SK-N-SH (cell line): Measurements from ENCODE around the gene ZBTB37. TPM values are rescaled to one million over a fixed set of nuclear protein-coding genes. Genes with fewer than 3 reads are reported as not detected.
"Not testable (repeated sequence)": the region's sequence is repeated elsewhere in the genome, so short reads cannot be mapped to it uniquely, and the experiment has no call there.

Source experiments
- CTCF ChIA-PET: fragments of 300-600, 350-600 bp; formaldehyde crosslinking; extraction: SDS; loops from one replicate; lab custom pipeline; 2021; lab: Yijun Ruan, JAX
- POLR2A ChIA-PET: fragments of 350-600 bp; sonication (Branson Sonifier 250); formaldehyde crosslinking; extraction: SDS; loops from one replicate; lab custom pipeline; 2020; ENCODE audit warnings: antibody characterized with exemption, inconsistent platforms; lab: Yijun Ruan, JAX
- DNase-seq: peaks from one replicate; pipeline ENCODE4 v3.0.0; 2012
- H2AFZ ChIP-seq: fragments of 200-600 bp; sonication (generic); 2 replicates; pipeline ENCODE4 v1.8.1; 2016; ENCODE audit warnings: antibody characterized with exemption, mild to moderate bottlenecking, low read depth
- H3F3A ChIP-seq: fragments of 200-600 bp; sonication (generic); replicated peaks from 2 replicates; pipeline ENCODE3; 2016; ENCODE audit warnings: antibody characterized with exemption, mild to moderate bottlenecking; ENCODE audit not compliant: insufficient read depth
- H3K27ac ChIP-seq, 2 experiments: fragments of 200-500 bp in 1 of 2; fragments of 200-600 bp in 1 of 2; sonication (Bioruptor generic) in 1 of 2; sonication (generic), shearing (Covaris generic) in 1 of 2; 2 replicates each; pipeline versions ENCODE4 v1.5.1 to v1.6.1; 2014 to 2016; ENCODE audit warnings: low read depth in 2 of 2, inconsistent platforms in 1 of 2, low read length in 1 of 2, mild to moderate bottlenecking in 1 of 2, mixed read lengths in 1 of 2
- H3K27me3 ChIP-seq: fragments of 200-600 bp; sonication (generic), shearing (Covaris generic); 2 replicates; pipeline ENCODE4 v1.6.1; 2016; ENCODE audit warnings: mixed run types; ENCODE audit not compliant: insufficient read depth
- H3K36me3 ChIP-seq, 2 experiments: fragments of 200-500 bp in 1 of 2; fragments of 200-600 bp in 1 of 2; sonication (Bioruptor generic) in 1 of 2; sonication (generic) in 1 of 2; replicated peaks in 1 of 2; 2 replicates each; pipeline versions ENCODE3 to v1.5.1; 2014 to 2016; ENCODE audit warnings: low read length in 1 of 2, mild to moderate bottlenecking in 1 of 2; ENCODE audit not compliant: insufficient read depth in 2 of 2, control insufficient read depth in 1 of 2
- H3K4me1 ChIP-seq, 2 experiments: fragments of 200-500 bp in 1 of 2; fragments of 200-600 bp in 1 of 2; sonication (Bioruptor generic) in 1 of 2; sonication (generic), shearing (Covaris generic) in 1 of 2; 2 replicates each; pipeline versions ENCODE4 v1.5.1 to v1.6.1; 2014 to 2016; ENCODE audit warnings: low read depth in 1 of 2, low read length in 1 of 2, mixed run types in 1 of 2; ENCODE audit not compliant: insufficient read depth in 2 of 2, control insufficient read depth in 1 of 2
- H3K4me2 ChIP-seq: fragments of 200-600 bp; sonication (generic), shearing (Covaris generic); 2 replicates; pipeline ENCODE4 v1.6.1; 2017; ENCODE audit warnings: mixed run types
- H3K4me3 ChIP-seq, 2 experiments: fragments of 200-500 bp in 1 of 2; fragments of 200-600 bp in 1 of 2; sonication (Bioruptor generic) in 1 of 2; sonication (generic), shearing (Covaris generic) in 1 of 2; 2 replicates each; pipeline versions ENCODE4 v1.5.1 to v1.8.1; 2014 to 2016; ENCODE audit warnings: low read depth in 2 of 2, inconsistent platforms in 1 of 2, low read length in 1 of 2, mild to moderate bottlenecking in 1 of 2, mixed read lengths in 1 of 2, moderate library complexity in 1 of 2
- H3K79me2 ChIP-seq: fragments of 200-600 bp; sonication (generic); 2 replicates; pipeline ENCODE4 v1.8.1; 2017; ENCODE audit warnings: mild to moderate bottlenecking; ENCODE audit not compliant: insufficient read depth
- H3K9ac ChIP-seq: fragments of 200-600 bp; sonication (generic); 2 replicates; pipeline ENCODE4 v1.6.1; 2017; ENCODE audit warnings: mixed run types
- H3K9me2 ChIP-seq: fragments of 200-600 bp; sonication (generic); 2 replicates; pipeline ENCODE4 v1.6.1; 2017; ENCODE audit warnings: mixed run types
- H3K9me3 ChIP-seq: fragments of 200-600 bp; sonication (generic); 2 replicates; pipeline ENCODE4 v1.6.1; 2017; ENCODE audit warnings: mixed run types, mild to moderate bottlenecking, moderate library complexity
- H4K20me1 ChIP-seq: fragments of 200-600 bp; sonication (generic); 2 replicates; pipeline ENCODE4 v1.6.1; 2017; ENCODE audit warnings: mild to moderate bottlenecking, mixed run types; ENCODE audit not compliant: insufficient read depth
- CHD2 ChIP-seq: fragments of 150-350 bp; IDR thresholded peaks from 2 replicates; pipeline ENCODE4 v1.6.1; 2018; ENCODE audit warnings: low read length; ENCODE audit not compliant: partially characterized antibody
- JUND ChIP-seq: IDR thresholded peaks from 2 replicates; pipeline ENCODE4 v1.4.0; 2012
- PBX3 ChIP-seq: IDR thresholded peaks from 2 replicates; pipeline ENCODE4; 2012
- POLR2AphosphoS5 ChIP-seq: IDR thresholded peaks from 2 replicates; pipeline ENCODE4 v1.6.1; 2012; ENCODE audit warnings: low read depth, low read length
- REST ChIP-seq: IDR thresholded peaks from 2 replicates; pipeline ENCODE4 v1.6.1; 2012; ENCODE audit warnings: mild to moderate bottlenecking, low read depth, low read length, moderate library complexity
- SIN3A ChIP-seq: IDR thresholded peaks from 2 replicates; pipeline ENCODE4 v1.6.1; 2012; ENCODE audit warnings: low read depth, mild to moderate bottlenecking, low read length, moderate library complexity, borderline replicate concordance
- TCF12 ChIP-seq: IDR thresholded peaks from 2 replicates; pipeline ENCODE4 v1.4.0; 2012
- WGBS: methylation state at CpG from one replicate; pipeline ENCODE4 v1.1.6; 2017; ENCODE audit warnings: low lambda C conversion rate; 5-methylcytosine and 5-hydroxymethylcytosine counted together
- polyA plus RNA-seq, 3 experiments: library from polyadenylated mRNA; depleted of rRNA; stranded (reverse); fragments of >200 nt; gene quantifications; 2 replicates each; pipeline ENCODE4 v1.2.3, GENCODE V29; 2012

The ZBTB37 gene
- polyA plus RNA-seq, 1 of the 3 experiments (the other 2 are of a cell fraction): 0.89 TPM

- no peak overlapping the region for H3K9ac ChIP-seq
- peaks cover 44% of the 10 kb centered on the region for H4K20me1 ChIP-seq
- no peak overlapping the region for H3K4me3 ChIP-seq
- ChIA-PET POLR2A (interaction anchor here (1.1 to 1.5 kb wide), 2 partner anchors 10 to 16 kb away, joined by 5 read pairs; no protein-coding TSS in a partner anchor), CTCF (no interaction called here)
- TF ChIP-seq POLR2AphosphoS5 (peak; percentile 67; the same call in 1 of the 2 replicates), CHD2 (peak; percentile 33), JUND (peak; percentile 15; the same call in 1 of the 2 replicates), PBX3 (peak; percentile 7), SIN3A (peak; percentile 63; the same call in 1 of the 2 replicates), TCF12 (no peak)
- no peak overlapping the region for H3K4me2 ChIP-seq
- no peak for DNase-seq
- peaks cover 20% of the 10 kb centered on the region for H3K79me2 ChIP-seq
- WGBS: 91% methylated on average over 7 of the region's 7 CpGs
- no peaks in the 10 kb centered on the region for H3K9me2 ChIP-seq
- peaks cover 86% of the 10 kb centered on the region for H3F3A ChIP-seq
- no peak overlapping the region for H2AFZ ChIP-seq
- peaks cover 6 to 17% of the 10 kb centered on the region in 2 experiments; a peak in 3 of 4 replicates for H3K4me1 ChIP-seq
- no peaks in the 10 kb centered on the region for H3K27me3 ChIP-seq
- H3K9me3 ChIP-seq: no peaks in the 10 kb centered on the region
- H3K36me3 ChIP-seq: peaks cover 56 to 75% of the 10 kb centered on the region in 2 experiments
- H3K27ac ChIP-seq: no peak overlapping the region
Measured at GRCh38 chr1:173861731-173862145, 6.4 kb upstream of the ZBTB37 start.

- H3K4me3 ChIP-seq, H3K9me2 ChIP-seq, H3K9me3 ChIP-seq, H3K27me3 ChIP-seq, H2AFZ ChIP-seq, H3K4me2 ChIP-seq, H3K9ac ChIP-seq, DNase-seq, H3K27ac ChIP-seq: not testable (repeated sequence)
- ChIA-PET CTCF (interaction anchor here (1.3 kb wide), 1 partner anchor 10 kb away, joined by 4 read pairs; no protein-coding TSS in a partner anchor), POLR2A (interaction anchor here (0.7 to 1.5 kb wide), 2 partner anchors 16 to 148 kb away, joined by 3 to 5 read pairs; partner anchors contain the start of gene KLHL20)
- TF ChIP-seq REST (0 out of 2 replicates have a peak, but pooled peaks have one; percentile 9), JUND (peak; percentile 32; the same call in 1 of the 2 replicates), SIN3A (peak; percentile 56; the same call in 1 of the 2 replicates), POLR2AphosphoS5 (peak; percentile 59; the same call in 1 of the 2 replicates)
- H3K4me1 ChIP-seq: peaks cover 6 to 17% of the 10 kb centered on the region in 2 experiments; a peak in 3 of 4 replicates
- H3K36me3 ChIP-seq: peaks cover 53 to 81% of the 10 kb centered on the region in 2 experiments
- peaks cover 49% of the 10 kb centered on the region for H4K20me1 ChIP-seq
- peaks cover 87% of the 10 kb centered on the region for H3F3A ChIP-seq
- WGBS: 90% methylated on average over 13 of the region's 13 CpGs
- peaks cover 26% of the 10 kb centered on the region for H3K79me2 ChIP-seq
Measured at GRCh38 chr1:173862146-173862768, 5.9 kb upstream of the ZBTB37 start.
